ENCODE data around the gene RAI1. TPM values are rescaled to one million over a fixed set of nuclear protein-coding genes. Genes with fewer than 3 reads are reported as not detected.
A peak's percentile ranks its signal among the peaks of the same experiment; 100 is the strongest.

Gene RAI1
- total RNA-seq, 1 donor from 2014 or later, result 24.7 TPM

DNA sequence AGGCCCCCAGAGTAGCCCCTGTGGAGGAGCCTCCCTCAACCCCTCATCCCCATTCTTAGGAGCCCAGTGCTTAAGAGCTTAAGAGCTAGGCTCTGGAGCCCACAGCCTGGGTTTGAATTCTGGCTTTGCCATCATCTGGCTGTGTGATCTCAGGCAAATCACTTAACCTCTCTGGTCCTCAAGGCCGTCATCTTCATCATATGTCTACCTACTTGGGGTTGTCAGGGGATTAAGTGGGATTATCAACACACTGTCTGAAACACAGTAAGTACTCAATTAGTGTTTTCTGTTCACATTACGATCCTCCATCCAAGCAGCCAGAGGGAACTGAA, 150.7 kb downstream of the RAI1 start:
- TF ChIP-seq, protein P1, sequence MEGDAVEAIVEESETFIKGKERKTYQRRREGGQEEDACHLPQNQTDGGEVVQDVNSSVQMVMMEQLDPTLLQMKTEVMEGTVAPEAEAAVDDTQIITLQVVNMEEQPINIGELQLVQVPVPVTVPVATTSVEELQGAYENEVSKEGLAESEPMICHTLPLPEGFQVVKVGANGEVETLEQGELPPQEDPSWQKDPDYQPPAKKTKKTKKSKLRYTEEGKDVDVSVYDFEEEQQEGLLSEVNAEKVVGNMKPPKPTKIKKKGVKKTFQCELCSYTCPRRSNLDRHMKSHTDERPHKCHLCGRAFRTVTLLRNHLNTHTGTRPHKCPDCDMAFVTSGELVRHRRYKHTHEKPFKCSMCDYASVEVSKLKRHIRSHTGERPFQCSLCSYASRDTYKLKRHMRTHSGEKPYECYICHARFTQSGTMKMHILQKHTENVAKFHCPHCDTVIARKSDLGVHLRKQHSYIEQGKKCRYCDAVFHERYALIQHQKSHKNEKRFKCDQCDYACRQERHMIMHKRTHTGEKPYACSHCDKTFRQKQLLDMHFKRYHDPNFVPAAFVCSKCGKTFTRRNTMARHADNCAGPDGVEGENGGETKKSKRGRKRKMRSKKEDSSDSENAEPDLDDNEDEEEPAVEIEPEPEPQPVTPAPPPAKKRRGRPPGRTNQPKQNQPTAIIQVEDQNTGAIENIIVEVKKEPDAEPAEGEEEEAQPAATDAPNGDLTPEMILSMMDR (IDR thresholded peaks at IDR 0.05), result no peak
- Histone ChIP-seq H3K4me3 (no peak overlapping the region), H3K4me1 (peaks cover 7 to 11% of the 10 kb centered on the region in 2 donors), H3K27ac (no peak overlapping the region), H3K27me3 (no peaks in the 10 kb centered on the region), H3K9me3 (no peaks in the 10 kb centered on the region), H3K36me3 (no peaks in the 10 kb centered on the region)
- intact Hi-C loops (cut with DNase I), result no loop called here
- DNase-seq (ENCODE audit: low spot score in 2 of 2), result no peak

DNA sequence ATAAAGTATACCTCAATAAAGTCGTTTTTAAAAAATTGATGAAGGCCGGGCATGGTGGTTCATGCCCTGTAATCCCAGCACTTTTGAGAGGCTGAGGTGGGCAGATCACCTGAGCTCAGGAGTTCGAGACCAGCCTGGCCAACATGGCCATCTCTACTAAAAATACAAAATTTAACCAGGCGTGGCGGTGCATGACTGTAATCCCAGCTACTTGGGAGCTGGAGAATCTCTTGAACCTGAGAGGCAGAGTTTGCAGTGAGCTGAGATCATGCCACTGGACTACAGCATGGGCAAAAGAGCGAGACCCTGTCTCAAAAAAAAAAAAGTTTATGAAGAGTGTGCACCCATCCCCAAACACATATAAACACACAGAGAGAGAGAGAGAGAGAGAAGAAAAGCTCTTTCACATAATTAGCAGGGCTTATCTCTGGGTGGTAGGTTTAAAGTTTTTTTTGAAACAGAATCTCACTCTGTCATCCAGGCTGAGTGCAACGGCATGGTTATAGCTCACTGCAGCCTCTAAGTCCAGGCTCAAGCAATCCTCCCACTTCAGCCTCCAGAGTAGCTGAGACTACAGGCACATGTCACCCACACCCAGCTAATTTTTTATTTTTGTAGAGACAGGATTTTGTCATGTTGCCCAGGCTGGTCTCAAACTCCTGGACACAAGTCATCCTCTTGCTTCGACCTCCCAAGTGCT, 152.6 kb downstream of the RAI1 start:
- H3K9me3 ChIP-seq, result no peaks in the 10 kb centered on the region
- intact Hi-C loops (cut with DNase I), result no loop called here
- no peak for DNase-seq (ENCODE audit: low spot score in 2 of 2)
- no peak overlapping the region for H3K4me3 ChIP-seq
- H3K27ac ChIP-seq, result peak overlapping the region in 1 of 2 donors; percentile 34
- no peaks in the 10 kb centered on the region for H3K36me3 ChIP-seq
- H3K4me1 ChIP-seq, result peaks cover 14 to 29% of the 10 kb centered on the region in 2 donors
- TF ChIP-seq, protein P1 (IDR thresholded peaks at IDR 0.05), result no peak
- no peaks in the 10 kb centered on the region for H3K27me3 ChIP-seq

DNA sequence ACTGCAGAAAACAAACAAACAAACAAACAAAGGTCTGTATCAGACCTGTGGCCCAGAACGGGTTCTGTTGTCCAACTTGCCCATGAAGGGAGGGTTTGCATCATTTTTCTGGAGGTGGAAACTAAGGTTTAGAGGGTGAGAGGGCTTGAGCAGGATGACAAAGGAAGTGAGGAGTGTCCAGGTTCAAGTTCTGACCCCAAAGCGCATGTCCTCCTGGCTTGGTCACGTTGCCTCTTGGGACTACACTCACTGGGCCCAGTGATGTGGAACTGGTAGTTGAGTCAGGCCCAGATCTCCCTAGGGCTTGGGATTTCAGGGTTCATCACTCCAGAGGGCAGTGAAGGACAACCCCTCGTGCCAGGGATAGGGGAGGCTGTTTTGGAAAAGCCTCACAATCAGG, 153.7 kb downstream of the RAI1 start:
- H3K27me3 ChIP-seq, result no peaks in the 10 kb centered on the region
- H3K4me1 ChIP-seq, result peaks cover 19 to 40% of the 10 kb centered on the region in 2 donors
- intact Hi-C loops (cut with DNase I), result loop anchor here (5.0 kb wide), 1 partner anchor 83 kb away; no protein-coding TSS in a partner anchor
- H3K4me3 ChIP-seq, result no peak overlapping the region
- TF ChIP-seq, protein P1 (IDR thresholded peaks at IDR 0.05), result no peak
- no peaks in the 10 kb centered on the region for H3K9me3 ChIP-seq
- DNase-seq (ENCODE audit: low spot score in 2 of 2), result no peak
- peak overlapping the region; percentile 93 to 98 for H3K27ac ChIP-seq
- no peaks in the 10 kb centered on the region for H3K36me3 ChIP-seq

DNA sequence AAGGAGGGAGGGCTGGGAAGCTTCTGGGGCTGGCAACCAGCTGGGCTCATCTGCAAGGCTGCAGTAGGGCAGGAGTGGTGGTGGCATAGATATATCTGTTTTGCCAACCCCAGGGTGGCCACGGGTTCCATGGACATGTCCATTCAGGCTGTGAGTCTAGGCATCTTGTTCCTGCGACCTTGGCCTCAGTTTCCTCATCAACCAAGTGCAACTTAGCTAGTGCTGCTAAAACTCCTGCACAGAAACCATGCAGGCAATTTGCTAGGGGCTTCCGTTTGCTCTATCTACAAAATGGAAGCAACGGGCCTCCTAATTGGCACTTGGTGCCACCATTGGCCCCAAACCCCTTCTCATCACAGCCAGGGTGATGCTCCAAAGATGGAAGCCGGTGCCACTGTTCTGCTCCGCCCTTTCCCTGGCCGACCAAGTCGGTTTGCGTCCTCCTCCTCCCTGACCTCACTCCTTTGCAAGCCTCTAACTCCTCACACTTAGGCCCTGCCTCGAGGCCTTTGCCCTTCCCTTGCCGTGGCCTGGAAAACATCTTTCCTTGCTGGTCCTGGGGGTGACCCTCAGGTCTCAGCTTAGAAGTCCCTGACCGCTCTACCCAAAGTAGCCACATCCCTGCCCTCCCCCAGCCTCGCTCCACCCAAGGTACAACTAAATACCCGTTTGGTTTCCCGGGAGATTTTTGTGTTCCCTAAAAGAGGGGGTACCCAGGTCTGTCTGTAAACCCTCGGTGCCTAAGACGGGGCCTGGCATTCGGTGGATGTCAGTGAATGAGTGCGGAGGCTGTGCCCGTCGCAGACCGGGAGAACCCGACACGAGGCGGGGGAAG, 154.4 kb downstream of the RAI1 start:
- Histone ChIP-seq H3K4me3 (peak overlapping the region; percentile 62 to 73), H3K9me3 (no peaks in the 10 kb centered on the region), H3K27ac (peak overlapping the region; percentile 93 to 98), H3K36me3 (no peaks in the 10 kb centered on the region), H3K27me3 (no peaks in the 10 kb centered on the region), H3K4me1 (peaks cover 19 to 45% of the 10 kb centered on the region in 2 donors)
- TF ChIP-seq, protein P1 (IDR thresholded peaks at IDR 0.05), result no peak
- intact Hi-C loops (cut with DNase I), result loop anchor here (1.0 to 5.0 kb wide), 4 partner anchors 12 to 83 kb away; no protein-coding TSS in a partner anchor
- no peak for DNase-seq (ENCODE audit: low spot score in 2 of 2)

DNA sequence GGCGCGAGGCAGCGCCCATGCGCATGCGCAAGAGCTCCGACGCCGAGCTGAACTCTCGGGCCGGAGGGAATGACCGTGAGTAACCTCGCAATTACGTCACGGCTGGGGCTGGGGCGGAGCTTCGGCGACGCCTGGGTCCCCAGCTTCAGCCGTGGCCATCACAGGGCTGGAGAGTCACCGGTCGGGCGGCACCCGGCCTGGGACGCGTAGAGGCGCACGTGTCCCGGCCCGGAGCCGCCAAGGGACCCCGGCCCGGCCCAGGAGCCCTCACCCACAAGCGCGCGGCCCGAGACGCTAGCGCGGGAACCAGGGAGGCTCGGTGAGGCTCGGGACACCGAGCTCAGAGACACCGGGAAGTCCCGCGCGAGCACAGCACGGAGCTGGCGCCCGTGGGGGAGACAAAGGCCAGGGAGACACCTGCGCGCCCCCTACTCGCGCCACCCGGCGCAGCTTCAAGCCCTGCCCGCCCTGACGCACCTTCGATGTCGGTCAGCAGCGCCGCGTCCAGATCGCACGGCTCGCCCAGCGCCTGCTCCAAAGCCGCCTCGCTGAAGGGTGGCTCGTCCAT, 155.1 kb downstream of the RAI1 start:
- TF ChIP-seq, protein P1 (IDR thresholded peaks at IDR 0.05), result no peak
- H3K27me3 ChIP-seq, result no peaks in the 10 kb centered on the region
- peaks cover 19 to 52% of the 10 kb centered on the region in 2 donors for H3K4me1 ChIP-seq
- H3K4me3 ChIP-seq, result peak overlapping the region; percentile 62 to 73
- H3K9me3 ChIP-seq, result no peaks in the 10 kb centered on the region
- no peaks in the 10 kb centered on the region for H3K36me3 ChIP-seq
- intact Hi-C loops (cut with DNase I), result loop anchor here (1.0 to 5.0 kb wide), 4 partner anchors 13 to 84 kb away; no protein-coding TSS in a partner anchor
- DNase-seq (ENCODE audit: low spot score in 2 of 2), result peak; percentile 90 to 98
- H3K27ac ChIP-seq, result peak overlapping the region; percentile 93 to 98
